ENCODE data around the gene MEIOC. TPM values are rescaled to one million over a fixed set of nuclear protein-coding genes. Genes with fewer than 3 reads are reported as not detected.
"Not testable (repeated sequence)": the region's sequence is repeated elsewhere in the genome, so short reads cannot be mapped to it uniquely, and the experiment has no call there.

MEIOC gene
- total RNA-seq, 1 donor = 0.18 TPM

GRCh38 chr17:44663095-44663494 is 6.8 kb downstream of the MEIOC start:
- H3K4me3 ChIP-seq (ENCODE audit: low read depth, low read length) = no peak overlapping the region
- no peak for TF ChIP-seq CTCF (IDR thresholded peaks at IDR 0.05; ENCODE audit: insufficient read depth, low read length)
- DNase-seq (ENCODE audit: low read depth) = no peak

GRCh38 chr17:44664867-44665266 is 8.6 kb downstream of the MEIOC start:
- no peak for DNase-seq (ENCODE audit: low read depth)
- H3K4me3 ChIP-seq (ENCODE audit: low read depth, low read length) = no peak overlapping the region
- no peak for TF ChIP-seq CTCF (IDR thresholded peaks at IDR 0.05; ENCODE audit: insufficient read depth, low read length)

GRCh38 chr17:44666006-44666405 is 9.7 kb downstream of the MEIOC start:
- no peak for DNase-seq (ENCODE audit: low read depth)
- no peak for TF ChIP-seq CTCF (IDR thresholded peaks at IDR 0.05; ENCODE audit: insufficient read depth, low read length)
- H3K4me3 ChIP-seq (ENCODE audit: low read depth, low read length) = no peak overlapping the region

GRCh38 chr17:44672479-44673093 is 16.3 kb downstream of the MEIOC start:
- DNase-seq (ENCODE audit: low read depth) = peak; percentile 55
- no peak overlapping the region for H3K4me3 ChIP-seq (ENCODE audit: low read depth, low read length)
- TF ChIP-seq CTCF (IDR thresholded peaks at IDR 0.05; ENCODE audit: insufficient read depth, low read length) = peak; percentile 76

GRCh38 chr17:44673893-44674292 is 17.6 kb downstream of the MEIOC start:
- no peak for DNase-seq (ENCODE audit: low read depth)
- no peak for TF ChIP-seq CTCF (IDR thresholded peaks at IDR 0.05; ENCODE audit: insufficient read depth, low read length)
- no peak overlapping the region for H3K4me3 ChIP-seq (ENCODE audit: low read depth, low read length)

- no peak for TF ChIP-seq CTCF (IDR thresholded peaks at IDR 0.05; ENCODE audit: insufficient read depth, low read length)
- DNase-seq (ENCODE audit: low read depth) = peak; percentile 23
Measured at GRCh38 chr17:44677136-44677535, 20.9 kb downstream of the MEIOC start.

GRCh38 chr17:44683303-44683702 is 27.0 kb downstream of the MEIOC start:
- DNase-seq (ENCODE audit: low read depth); H3K4me3 ChIP-seq (ENCODE audit: low read depth, low read length): not testable (repeated sequence)

More at GRCh38 chr17:44677136-44677535, 20.9 kb downstream of the MEIOC start:
- no peak overlapping the region for H3K4me3 ChIP-seq (ENCODE audit: low read depth, low read length)
